Uterus (tissue), 4 donors: ENCODE data around the gene BCAN. TPM values are rescaled to one million over a fixed set of nuclear protein-coding genes. Genes with fewer than 3 reads are reported as not detected.

Source experiments
- DNase-seq, 2 donors: peaks; one replicate each; pipeline ENCODE4 v3.0.0-alpha.2; 2019 to 2020
- H3K27ac ChIP-seq, 2 donors: fragments of 200-600 bp; sonication (generic); 1 replicate in 1 of 2; 2 replicates in 1 of 2; pipeline ENCODE4 v1.5.1; 2016 to 2018
- H3K27me3 ChIP-seq, 2 donors: fragments of 200-600 bp; sonication (generic); one replicate each; pipeline ENCODE4 v1.5.1; 2018 to 2019; ENCODE audit warnings: control low read depth in 1 of 2
- H3K36me3 ChIP-seq, 2 donors: fragments of 200-600 bp; sonication (generic); one replicate each; pipeline ENCODE4 v1.5.1; 2019; ENCODE audit warnings: control low read depth in 1 of 2
- H3K4me1 ChIP-seq, 2 donors: fragments of 200-600 bp; sonication (generic); one replicate each; pipeline ENCODE4 v1.5.1; 2018 to 2019; ENCODE audit warnings: control low read depth in 1 of 2
- H3K4me3 ChIP-seq, 2 donors: fragments of 200-600 bp; sonication (generic); 1 replicate in 1 of 2; 2 replicates in 1 of 2; pipeline ENCODE4 v1.5.1; 2018 to 2019; ENCODE audit warnings: mild to moderate bottlenecking in 1 of 2
- H3K9me3 ChIP-seq, 2 donors: fragments of 200-600 bp; sonication (generic); one replicate each; pipeline ENCODE4 v1.5.1; 2019; ENCODE audit warnings: control low read depth in 1 of 2
- CTCF ChIP-seq, 4 experiments: fragments of 200-600 bp in 2 of 4; fragments of 450-650 bp in 2 of 4; sonication (generic) in 2 of 4; IDR thresholded peaks; one replicate each; pipeline ENCODE4 v1.5.1; 2016 to 2019; ENCODE audit warnings: antibody characterized with exemption in 4 of 4, mild to moderate bottlenecking in 2 of 4, moderate library complexity in 1 of 4
- POLR2A ChIP-seq, 2 donors: fragments of 450-650 bp; IDR thresholded peaks; one replicate each; pipeline ENCODE4 v1.6.1; 2016; ENCODE audit warnings: antibody characterized with exemption in 2 of 2, mild to moderate bottlenecking in 1 of 2, moderate library complexity in 1 of 2
- intact Hi-C: fragments of 100-400 bp; cut with DNase I; formaldehyde crosslinking; loops from one replicate; pipeline ENCODE4 v1.15.1; 2023; ENCODE audit warnings: low total_unique reads
- total RNA-seq, 4 donors: library from RNA; depleted of rRNA in 3 of 4; stranded (reverse); fragments of >200 nt in 3 of 4; gene quantifications; one replicate each; pipeline versions ENCODE4 v1.1.0 to v1.2.4, GENCODE V29; 2014 to 2023
- donor health status: DM: yes; HTN: yes; CAD: no.

Gene BCAN
- total RNA-seq, 4 donors from 2014 or later: 2.3 to 3.0 (median 2.8) TPM; not detected in 1

- TF ChIP-seq POLR2A (IDR thresholded peaks at IDR 0.05): no peak
- no peak for TF ChIP-seq CTCF (IDR thresholded peaks at IDR 0.05)
- no peaks in the 10 kb centered on the region for H3K27me3 ChIP-seq
- H3K4me3 ChIP-seq: peak overlapping the region; percentile 27 to 29
- H3K9me3 ChIP-seq: no peaks in the 10 kb centered on the region
- no peaks in the 10 kb centered on the region for H3K36me3 ChIP-seq
- DNase-seq: no peak
- intact Hi-C loops: no loop called here
- H3K27ac ChIP-seq: peak overlapping the region in 1 of 2 donors; percentile 10
- H3K4me1 ChIP-seq: peaks cover 0 to 17% of the 10 kb centered on the region in 2 donors
Measured at GRCh38 chr1:156642265-156643048, 540 bp downstream of the BCAN start.

GRCh38 chr1:156643049-156643777 is 1.3 kb downstream of the BCAN start:
- Histone ChIP-seq H3K36me3 (no peaks in the 10 kb centered on the region), H3K9me3 (no peaks in the 10 kb centered on the region), H3K4me1 (peaks cover 0 to 16% of the 10 kb centered on the region in 2 donors), H3K27ac (no peak overlapping the region), H3K4me3 (no peak overlapping the region), H3K27me3 (no peaks in the 10 kb centered on the region)
- TF ChIP-seq CTCF (IDR thresholded peaks at IDR 0.05): no peak
- intact Hi-C loops: no loop called here
- DNase-seq: no peak

GRCh38 chr1:156643778-156644092 is 1.8 kb downstream of the BCAN start:
- no peak for TF ChIP-seq POLR2A (IDR thresholded peaks at IDR 0.05)
- no peak for TF ChIP-seq CTCF (IDR thresholded peaks at IDR 0.05)
- no peak for DNase-seq
- Histone ChIP-seq H3K27ac (no peak overlapping the region), H3K9me3 (no peaks in the 10 kb centered on the region), H3K36me3 (no peaks in the 10 kb centered on the region), H3K27me3 (no peaks in the 10 kb centered on the region), H3K4me3 (no peak overlapping the region), H3K4me1 (peaks cover 0 to 14% of the 10 kb centered on the region in 2 donors)
- intact Hi-C loops: no loop called here

- Histone ChIP-seq H3K4me3 (no peak overlapping the region), H3K4me1 (peaks cover 0 to 14% of the 10 kb centered on the region in 2 donors), H3K36me3 (no peaks in the 10 kb centered on the region), H3K9me3 (no peaks in the 10 kb centered on the region), H3K27me3 (no peaks in the 10 kb centered on the region), H3K27ac (no peak overlapping the region)
- no peak for DNase-seq
- intact Hi-C loops: no loop called here
- TF ChIP-seq POLR2A (IDR thresholded peaks at IDR 0.05): no peak
- TF ChIP-seq CTCF (IDR thresholded peaks at IDR 0.05): no peak
Measured at GRCh38 chr1:156644146-156644545, 2.2 kb downstream of the BCAN start.

- Histone ChIP-seq H3K27ac (no peak overlapping the region), H3K27me3 (no peaks in the 10 kb centered on the region), H3K4me3 (no peak overlapping the region), H3K4me1 (peaks cover 0 to 14% of the 10 kb centered on the region in 2 donors), H3K36me3 (no peaks in the 10 kb centered on the region), H3K9me3 (no peaks in the 10 kb centered on the region)
- TF ChIP-seq CTCF (IDR thresholded peaks at IDR 0.05) (no peak), POLR2A (IDR thresholded peaks at IDR 0.05) (no peak)
- intact Hi-C loops: no loop called here
- no peak for DNase-seq
Measured at GRCh38 chr1:156644640-156645039, 2.7 kb downstream of the BCAN start.
